Measurements from ENCODE around the gene KRTAP5-4.

Gene KRTAP5-4

GRCh38 chr11:1597994-1598380 lies 24.0 kb downstream of the KRTAP5-4 start, which contains the start of gene KRTAP5-2:
KRTAP5-2 (minus strand) TSS chr11:1598294; CDS start chr11:1598250, 44 bp downstream.
- no peak for TF ChIP-seq SIN3A (IDR thresholded peaks at IDR 0.05; ENCODE audit: borderline replicate concordance, insufficient read depth, low read length)
- TF ChIP-seq REST (IDR thresholded peaks at IDR 0.05; ENCODE audit: insufficient read depth in 1 of 2, low read depth in 2 of 2, low read length in 2 of 2): no peak
- no peak for TF ChIP-seq TAF1 (IDR thresholded peaks at IDR 0.05; ENCODE audit: borderline replicate concordance, insufficient read depth, low read length)
- no peak for TF ChIP-seq POLR2AphosphoS5 (IDR thresholded peaks at IDR 0.05; ENCODE audit: low read depth, low read length)
- no peak for TF ChIP-seq FOXP2 (optimal IDR thresholded peaks at IDR 0.05; ENCODE audit: borderline replicate concordance, extremely low read depth, extremely low read length, insufficient read depth)

- TF ChIP-seq SIN3A (IDR thresholded peaks at IDR 0.05; ENCODE audit: borderline replicate concordance, insufficient read depth, low read length) (no peak), TAF1 (IDR thresholded peaks at IDR 0.05; ENCODE audit: borderline replicate concordance, insufficient read depth, low read length) (no peak), POLR2AphosphoS5 (IDR thresholded peaks at IDR 0.05; ENCODE audit: low read depth, low read length) (no peak), REST (IDR thresholded peaks at IDR 0.05; ENCODE audit: insufficient read depth in 1 of 2, low read depth in 2 of 2, low read length in 2 of 2) (no peak), FOXP2 (optimal IDR thresholded peaks at IDR 0.05; ENCODE audit: borderline replicate concordance, extremely low read depth, extremely low read length, insufficient read depth) (no peak)
Measured at GRCh38 chr11:1597331-1597993, 24.5 kb downstream of the KRTAP5-4 start.

- no peak for TF ChIP-seq REST (IDR thresholded peaks at IDR 0.05; ENCODE audit: insufficient read depth in 1 of 2, low read depth in 2 of 2, low read length in 2 of 2)
- TF ChIP-seq SIN3A (IDR thresholded peaks at IDR 0.05; ENCODE audit: borderline replicate concordance, insufficient read depth, low read length): no peak
- TF ChIP-seq TAF1 (IDR thresholded peaks at IDR 0.05; ENCODE audit: borderline replicate concordance, insufficient read depth, low read length): no peak
- TF ChIP-seq FOXP2 (optimal IDR thresholded peaks at IDR 0.05; ENCODE audit: borderline replicate concordance, extremely low read depth, extremely low read length, insufficient read depth): no peak
Measured at GRCh38 chr11:1592628-1593027, 29.3 kb downstream of the KRTAP5-4 start.

GRCh38 chr11:1589996-1590395 lies 31.9 kb downstream of the KRTAP5-4 start:
- TF ChIP-seq TAF1 (IDR thresholded peaks at IDR 0.05; ENCODE audit: borderline replicate concordance, insufficient read depth, low read length) (no peak), REST (IDR thresholded peaks at IDR 0.05; ENCODE audit: insufficient read depth in 1 of 2, low read depth in 2 of 2, low read length in 2 of 2) (no peak), FOXP2 (optimal IDR thresholded peaks at IDR 0.05; ENCODE audit: borderline replicate concordance, extremely low read depth, extremely low read length, insufficient read depth) (no peak), POLR2AphosphoS5 (IDR thresholded peaks at IDR 0.05; ENCODE audit: low read depth, low read length) (no peak), SIN3A (IDR thresholded peaks at IDR 0.05; ENCODE audit: borderline replicate concordance, insufficient read depth, low read length) (no peak)
